ENCODE results near the gene EPHA3.

EPHA3 gene

DNA sequence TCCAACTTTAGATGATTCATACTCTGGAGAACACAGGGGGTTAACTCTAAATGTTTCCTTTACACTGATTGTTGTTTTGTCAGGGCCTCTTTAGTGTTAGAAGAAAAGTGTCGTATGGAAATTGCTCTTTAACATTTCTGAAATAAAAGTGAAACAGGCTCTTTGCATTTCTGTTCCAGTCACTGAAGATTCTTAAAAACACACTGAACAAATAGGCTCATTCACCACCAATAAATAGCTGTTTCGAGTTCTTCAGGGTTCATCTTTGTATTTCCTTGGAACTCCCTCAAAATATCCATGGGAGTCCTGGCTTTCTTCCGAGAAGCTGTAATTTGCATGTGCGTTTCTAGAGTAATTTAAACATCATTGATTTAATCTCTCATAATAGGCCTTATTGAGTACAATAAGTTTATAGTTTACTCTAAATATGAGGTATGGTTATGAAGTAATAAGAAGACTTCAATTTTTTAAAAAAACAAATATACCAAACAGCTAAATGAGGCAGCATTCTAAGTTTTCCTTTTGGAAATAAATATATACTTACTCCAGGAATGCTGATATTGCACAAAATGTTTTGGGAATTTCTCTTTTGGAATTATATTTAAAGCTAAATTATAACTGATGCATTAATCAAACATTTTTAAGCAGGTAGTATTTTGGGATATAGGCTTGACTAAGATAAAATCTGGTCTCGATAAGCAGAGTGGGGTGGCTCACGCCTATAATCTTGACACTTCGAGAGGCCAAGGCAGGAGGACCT lies 327.4 kb downstream of the EPHA3 start:
- no peaks in the 10 kb centered on the region for H3K79me1 ChIP-seq (ENCODE audit: low read depth, low read length)
- H3K4me3 ChIP-seq (ENCODE audit: low read length in 2 of 2), result no peak overlapping the region
- no peaks in the 10 kb centered on the region for H3K9me3 ChIP-seq (replicated peaks in 1 of 2; ENCODE audit: control insufficient read depth in 2 of 2, insufficient read depth in 1 of 2, low read depth in 1 of 2, low read length in 2 of 2)
- H3K14ac ChIP-seq (ENCODE audit: low read length), result no peak overlapping the region
- H3K18ac ChIP-seq (ENCODE audit: low read length), result no peak overlapping the region
- H3K4me1 ChIP-seq (ENCODE audit: control insufficient read depth in 2 of 2, insufficient read depth in 1 of 2, low read depth in 1 of 2, low read length in 2 of 2), result peaks cover 0 to 5% of the 10 kb centered on the region in 2 donors
- H3K4ac ChIP-seq (ENCODE audit: low read length), result no peak overlapping the region
- no CpG with 5 or more reads among the region's 7 CpGs for WGBS, 2 donors (ENCODE audit: extremely low coverage in 2 of 2, insufficient read length in 2 of 2, insufficient replicate concordance in 1 of 2)
- no peak overlapping the region for H3K4me2 ChIP-seq (ENCODE audit: insufficient read depth, low read length, poor library complexity, severe bottlenecking)
- H4K8ac ChIP-seq (ENCODE audit: low read depth, low read length), result no peak overlapping the region
- H2BK12ac ChIP-seq (ENCODE audit: low read length), result no peak overlapping the region
- no peak overlapping the region for H2BK15ac ChIP-seq (ENCODE audit: low read length)
- H3K9ac ChIP-seq (ENCODE audit: low read depth, low read length, poor library complexity), result no peak overlapping the region
- no peak overlapping the region for H3K27ac ChIP-seq (replicated peaks; ENCODE audit: low read length)
- no peak for DNase-seq (ENCODE audit: low spot score)
- H2BK5ac ChIP-seq (ENCODE audit: low read length), result no peak overlapping the region
- no peak overlapping the region for H2BK120ac ChIP-seq (ENCODE audit: low read depth, low read length)
- no peaks in the 10 kb centered on the region for H3K27me3 ChIP-seq (ENCODE audit: control insufficient read depth in 3 of 3, insufficient read depth in 3 of 3, low read depth in 1 of 3, low read length in 3 of 3)
- H3K36me3 ChIP-seq (replicated peaks in 1 of 2; ENCODE audit: control insufficient read depth in 2 of 2, insufficient read depth in 2 of 2, low read length in 2 of 2), result no peaks in the 10 kb centered on the region
- no peak overlapping the region for H4K91ac ChIP-seq (ENCODE audit: low read depth, low read length, poor library complexity)
- H2AK5ac ChIP-seq (ENCODE audit: low read depth, low read length), result no peak overlapping the region
- H2AFZ ChIP-seq (ENCODE audit: low read length), result peak overlapping the region; percentile 75
- no peak overlapping the region for H3K23ac ChIP-seq (ENCODE audit: low read depth, low read length, poor library complexity)

DNA sequence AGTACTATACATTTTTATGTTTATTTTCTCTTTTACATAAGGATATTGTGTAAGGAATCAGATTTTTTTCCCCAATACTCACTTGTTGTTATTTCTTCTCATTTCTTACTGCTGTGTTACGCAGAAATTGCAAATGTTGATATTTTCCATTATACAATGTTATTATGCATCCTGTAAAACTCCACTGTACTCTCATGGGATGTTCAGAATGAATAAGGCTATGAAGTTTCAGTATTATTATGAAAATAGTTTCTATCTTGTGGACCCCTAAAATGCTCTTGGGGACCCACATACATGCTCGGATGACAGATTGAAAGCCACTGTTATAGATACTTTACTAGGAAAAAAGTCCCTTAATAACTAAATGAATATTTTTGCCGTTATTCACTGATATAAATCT lies 329.4 kb downstream of the EPHA3 start:
- H3K18ac ChIP-seq (ENCODE audit: low read length), result no peak overlapping the region
- no peak overlapping the region for H2BK15ac ChIP-seq (ENCODE audit: low read length)
- H2BK12ac ChIP-seq (ENCODE audit: low read length), result no peak overlapping the region
- H3K4ac ChIP-seq (ENCODE audit: low read length), result no peak overlapping the region
- H2AK5ac ChIP-seq (ENCODE audit: low read depth, low read length), result no peak overlapping the region
- no peak overlapping the region for H3K9ac ChIP-seq (ENCODE audit: low read depth, low read length, poor library complexity)
- H3K4me3 ChIP-seq (ENCODE audit: low read length in 2 of 2), result no peak overlapping the region
- no peak overlapping the region for H3K14ac ChIP-seq (ENCODE audit: low read length)
- H3K23ac ChIP-seq (ENCODE audit: low read depth, low read length, poor library complexity), result no peak overlapping the region
- no peak overlapping the region for H4K91ac ChIP-seq (ENCODE audit: low read depth, low read length, poor library complexity)
- no peaks in the 10 kb centered on the region for H3K9me3 ChIP-seq (replicated peaks in 1 of 2; ENCODE audit: control insufficient read depth in 2 of 2, insufficient read depth in 1 of 2, low read depth in 1 of 2, low read length in 2 of 2)
- no peaks in the 10 kb centered on the region for H3K27me3 ChIP-seq (ENCODE audit: control insufficient read depth in 3 of 3, insufficient read depth in 3 of 3, low read depth in 1 of 3, low read length in 3 of 3)
- H3K4me1 ChIP-seq (ENCODE audit: control insufficient read depth in 2 of 2, insufficient read depth in 1 of 2, low read depth in 1 of 2, low read length in 2 of 2), result peaks cover 0 to 5% of the 10 kb centered on the region in 2 donors
- no CpG with 5 or more reads among the region's 3 CpGs for WGBS, 2 donors (ENCODE audit: extremely low coverage in 2 of 2, insufficient read length in 2 of 2, insufficient replicate concordance in 1 of 2)
- no peaks in the 10 kb centered on the region for H3K36me3 ChIP-seq (replicated peaks in 1 of 2; ENCODE audit: control insufficient read depth in 2 of 2, insufficient read depth in 2 of 2, low read length in 2 of 2)
- no peaks in the 10 kb centered on the region for H3K79me1 ChIP-seq (ENCODE audit: low read depth, low read length)
- no peak overlapping the region for H2BK120ac ChIP-seq (ENCODE audit: low read depth, low read length)
- no peak overlapping the region for H3K4me2 ChIP-seq (ENCODE audit: insufficient read depth, low read length, poor library complexity, severe bottlenecking)
- H2BK5ac ChIP-seq (ENCODE audit: low read length), result no peak overlapping the region
- no peak overlapping the region for H4K8ac ChIP-seq (ENCODE audit: low read depth, low read length)
- DNase-seq (ENCODE audit: low spot score), result no peak
- no peak overlapping the region for H3K27ac ChIP-seq (replicated peaks; ENCODE audit: low read length)
- no peak overlapping the region for H2AFZ ChIP-seq (ENCODE audit: low read length)

DNA sequence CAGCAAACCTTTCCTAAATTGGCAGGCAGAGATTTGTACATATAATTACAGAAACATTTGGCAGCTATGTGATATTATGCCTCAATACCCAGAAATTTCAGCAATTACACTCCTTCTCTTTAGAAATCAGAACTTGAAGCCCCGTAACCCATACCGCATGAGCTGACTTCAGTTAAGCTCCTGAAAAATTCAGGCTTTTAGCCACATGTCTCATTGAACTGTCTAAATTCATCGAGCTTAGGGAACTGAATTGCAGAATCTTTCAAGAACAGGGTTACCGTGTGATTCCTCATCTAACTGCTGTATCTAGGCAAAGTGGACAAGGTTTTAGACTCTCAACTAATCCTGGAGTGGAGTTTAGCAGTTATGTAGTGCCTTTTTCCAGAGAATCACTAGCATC lies 333.0 kb downstream of the EPHA3 start:
- no peaks in the 10 kb centered on the region for H3K27me3 ChIP-seq (ENCODE audit: control insufficient read depth in 3 of 3, insufficient read depth in 3 of 3, low read depth in 1 of 3, low read length in 3 of 3)
- no peak overlapping the region for H3K18ac ChIP-seq (ENCODE audit: low read length)
- no peak overlapping the region for H3K27ac ChIP-seq (replicated peaks; ENCODE audit: low read length)
- H3K4me3 ChIP-seq (ENCODE audit: low read length in 2 of 2), result no peak overlapping the region
- H3K9me3 ChIP-seq (replicated peaks in 1 of 2; ENCODE audit: control insufficient read depth in 2 of 2, insufficient read depth in 1 of 2, low read depth in 1 of 2, low read length in 2 of 2), result no peaks in the 10 kb centered on the region
- no peak overlapping the region for H2BK12ac ChIP-seq (ENCODE audit: low read length)
- H3K14ac ChIP-seq (ENCODE audit: low read length), result no peak overlapping the region
- no peak overlapping the region for H2BK5ac ChIP-seq (ENCODE audit: low read length)
- no peak for DNase-seq (ENCODE audit: low spot score)
- H3K9ac ChIP-seq (ENCODE audit: low read depth, low read length, poor library complexity), result no peak overlapping the region
- H3K79me1 ChIP-seq (ENCODE audit: low read depth, low read length), result no peaks in the 10 kb centered on the region
- H2BK15ac ChIP-seq (ENCODE audit: low read length), result no peak overlapping the region
- H2BK120ac ChIP-seq (ENCODE audit: low read depth, low read length), result no peak overlapping the region
- H3K36me3 ChIP-seq (replicated peaks in 1 of 2; ENCODE audit: control insufficient read depth in 2 of 2, insufficient read depth in 2 of 2, low read length in 2 of 2), result no peaks in the 10 kb centered on the region
- H4K8ac ChIP-seq (ENCODE audit: low read depth, low read length), result no peak overlapping the region
- no CpG with 5 or more reads among the region's 4 CpGs for WGBS, 2 donors (ENCODE audit: extremely low coverage in 2 of 2, insufficient read length in 2 of 2, insufficient replicate concordance in 1 of 2)
- H4K91ac ChIP-seq (ENCODE audit: low read depth, low read length, poor library complexity), result no peak overlapping the region
- H3K4me2 ChIP-seq (ENCODE audit: insufficient read depth, low read length, poor library complexity, severe bottlenecking), result no peak overlapping the region
- no peak overlapping the region for H3K23ac ChIP-seq (ENCODE audit: low read depth, low read length, poor library complexity)
- H2AK5ac ChIP-seq (ENCODE audit: low read depth, low read length), result no peak overlapping the region
- H3K4me1 ChIP-seq (ENCODE audit: control insufficient read depth in 2 of 2, insufficient read depth in 1 of 2, low read depth in 1 of 2, low read length in 2 of 2), result no peaks in the 10 kb centered on the region
- H3K4ac ChIP-seq (ENCODE audit: low read length), result no peak overlapping the region
- no peak overlapping the region for H2AFZ ChIP-seq (ENCODE audit: low read length)

DNA sequence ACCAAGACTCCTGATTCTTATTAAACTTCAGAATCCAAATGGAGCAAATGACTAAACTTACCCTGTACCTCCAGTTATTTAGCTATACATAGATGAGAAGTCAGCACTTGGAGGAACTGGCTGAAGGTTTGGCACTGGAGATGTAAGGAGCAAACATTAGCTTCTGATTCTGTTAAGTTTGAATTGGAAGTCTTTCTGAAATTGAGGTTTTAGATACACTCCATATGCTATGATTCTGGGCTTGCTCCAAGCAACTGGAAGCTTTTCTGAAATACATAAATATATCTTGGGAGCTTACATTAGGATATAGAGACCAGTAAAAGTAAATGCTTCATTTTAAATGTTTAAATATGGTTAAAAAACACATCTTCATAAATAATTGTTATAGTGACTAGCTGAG lies 333.7 kb downstream of the EPHA3 start:
- H3K4ac ChIP-seq (ENCODE audit: low read length), result no peak overlapping the region
- no peak overlapping the region for H2AK5ac ChIP-seq (ENCODE audit: low read depth, low read length)
- H2BK15ac ChIP-seq (ENCODE audit: low read length), result no peak overlapping the region
- H4K91ac ChIP-seq (ENCODE audit: low read depth, low read length, poor library complexity), result no peak overlapping the region
- no peak overlapping the region for H3K27ac ChIP-seq (replicated peaks; ENCODE audit: low read length)
- no peak overlapping the region for H3K9ac ChIP-seq (ENCODE audit: low read depth, low read length, poor library complexity)
- no peak overlapping the region for H3K18ac ChIP-seq (ENCODE audit: low read length)
- H2AFZ ChIP-seq (ENCODE audit: low read length), result no peak overlapping the region
- no peaks in the 10 kb centered on the region for H3K27me3 ChIP-seq (ENCODE audit: control insufficient read depth in 3 of 3, insufficient read depth in 3 of 3, low read depth in 1 of 3, low read length in 3 of 3)
- H2BK5ac ChIP-seq (ENCODE audit: low read length), result no peak overlapping the region
- no peak overlapping the region for H3K4me2 ChIP-seq (ENCODE audit: insufficient read depth, low read length, poor library complexity, severe bottlenecking)
- no peaks in the 10 kb centered on the region for H3K4me1 ChIP-seq (ENCODE audit: control insufficient read depth in 2 of 2, insufficient read depth in 1 of 2, low read depth in 1 of 2, low read length in 2 of 2)
- no peak overlapping the region for H3K4me3 ChIP-seq (ENCODE audit: low read length in 2 of 2)
- no peak overlapping the region for H3K23ac ChIP-seq (ENCODE audit: low read depth, low read length, poor library complexity)
- H2BK12ac ChIP-seq (ENCODE audit: low read length), result no peak overlapping the region
- no peak overlapping the region for H3K14ac ChIP-seq (ENCODE audit: low read length)
- no peak overlapping the region for H4K8ac ChIP-seq (ENCODE audit: low read depth, low read length)
- H3K79me1 ChIP-seq (ENCODE audit: low read depth, low read length), result no peaks in the 10 kb centered on the region
- no peak overlapping the region for H2BK120ac ChIP-seq (ENCODE audit: low read depth, low read length)
- no peak for DNase-seq (ENCODE audit: low spot score)
- no peaks in the 10 kb centered on the region for H3K9me3 ChIP-seq (replicated peaks in 1 of 2; ENCODE audit: control insufficient read depth in 2 of 2, insufficient read depth in 1 of 2, low read depth in 1 of 2, low read length in 2 of 2)
- no peaks in the 10 kb centered on the region for H3K36me3 ChIP-seq (replicated peaks in 1 of 2; ENCODE audit: control insufficient read depth in 2 of 2, insufficient read depth in 2 of 2, low read length in 2 of 2)

Measured in neuronal stem cell (in vitro differentiated cells).